HG02642 (cell line): Measurements from ENCODE around the gene BTBD16.

Experiments used
- ATAC-seq: cut with Tn5 transposase; IDR thresholded peaks from one replicate; pipeline ENCODE4 v1.9.1; 2021; ENCODE audit warnings: mild to moderate bottlenecking; ENCODE audit not compliant: unreplicated experiment, poor library complexity

BTBD16 gene

GRCh38 chr10:122246830-122247520 lies 24.1 kb upstream of the BTBD16 start:
- no peak for ATAC-seq

DNA sequence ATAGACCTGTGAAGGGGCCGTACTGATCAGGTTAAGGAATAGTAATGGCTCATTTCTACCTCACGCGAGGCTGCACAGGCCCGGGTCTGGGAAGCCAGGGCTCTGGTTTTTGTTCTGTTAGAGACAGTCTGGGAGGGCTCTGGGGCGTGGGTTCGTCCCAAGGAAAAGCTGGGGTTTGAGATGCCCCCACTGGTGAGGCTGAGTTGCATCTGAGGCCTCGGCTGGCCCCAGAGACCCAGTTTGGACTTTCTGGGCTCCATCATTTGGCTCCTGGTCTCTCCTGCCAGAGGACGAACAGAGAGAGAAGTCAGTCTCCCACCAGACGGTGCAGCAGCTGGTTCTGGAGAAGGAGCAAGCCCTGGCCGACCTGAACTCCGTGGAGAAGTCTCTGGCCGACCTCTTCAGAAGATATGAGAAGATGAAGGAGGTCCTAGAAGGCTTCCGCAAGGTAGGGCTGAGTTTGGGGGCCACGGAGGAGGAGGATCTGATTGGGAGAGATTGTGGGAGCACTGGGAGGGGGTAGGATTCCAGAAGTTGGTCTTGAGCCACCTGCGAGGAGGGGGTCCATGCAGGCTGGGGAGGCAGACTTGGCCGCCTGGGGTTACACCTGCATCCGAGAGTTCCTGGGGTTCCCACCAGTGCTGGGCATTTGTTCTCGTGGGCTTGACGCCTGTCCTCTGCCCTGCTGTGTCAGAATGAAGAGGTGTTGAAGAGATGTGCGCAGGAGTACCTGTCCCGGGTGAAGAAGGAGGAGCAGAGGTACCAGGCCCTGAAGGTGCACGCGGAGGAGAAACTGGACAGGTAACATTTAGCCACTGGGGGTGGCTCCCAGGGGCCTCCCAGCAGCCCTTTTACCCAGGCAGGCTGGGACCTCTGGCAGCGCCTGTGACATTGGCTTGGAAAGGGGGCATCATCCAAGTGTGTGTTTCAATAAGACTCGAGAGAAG lies 22.5 kb upstream of the BTBD16 start:
- ATAC-seq = no peak

- no peak for ATAC-seq
Observed at GRCh38 chr10:122249303-122249850, 21.7 kb upstream of the BTBD16 start.

- no peak for ATAC-seq
Observed at GRCh38 chr10:122249991-122250750, 20.9 kb upstream of the BTBD16 start.

DNA sequence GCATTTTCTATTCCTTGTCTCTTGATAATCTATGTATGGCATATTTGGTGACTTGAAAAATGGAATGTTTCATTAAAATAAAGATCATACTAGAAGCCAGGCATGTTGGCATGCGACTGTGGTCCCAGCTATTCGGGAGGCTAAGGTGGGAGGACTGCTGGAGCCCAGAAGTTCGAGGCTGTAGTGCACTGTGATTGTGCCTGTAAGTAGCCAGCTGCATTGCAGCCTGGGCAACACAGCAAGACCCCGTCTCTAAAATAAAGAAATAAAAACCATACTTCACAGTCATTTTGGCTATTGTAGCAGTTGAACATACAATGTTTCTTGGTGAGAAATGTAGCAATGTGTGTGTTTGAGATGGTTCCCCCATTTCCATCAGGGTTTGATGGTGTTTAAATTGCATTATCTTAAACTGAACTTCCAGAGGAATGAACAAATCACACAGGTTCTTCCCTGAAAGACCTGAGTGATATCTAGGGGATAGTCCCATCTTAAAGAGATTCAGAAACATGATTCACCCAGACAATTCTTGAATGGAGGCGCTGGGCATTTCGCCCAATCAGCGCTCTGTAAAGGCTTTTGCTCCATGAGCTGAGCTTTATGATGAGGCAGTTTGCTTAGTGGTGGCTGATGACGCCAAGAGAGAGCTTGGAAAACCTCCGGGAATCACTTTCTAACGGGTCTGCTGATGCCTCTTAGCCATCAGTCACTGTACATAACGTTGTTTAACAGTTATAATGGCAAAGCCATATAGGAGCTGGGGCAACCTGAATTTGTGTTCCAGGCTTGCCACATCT lies 19.4 kb upstream of the BTBD16 start:
- no peak for ATAC-seq

GRCh38 chr10:122252805-122253204 lies 18.3 kb upstream of the BTBD16 start:
- ATAC-seq = no peak

DNA sequence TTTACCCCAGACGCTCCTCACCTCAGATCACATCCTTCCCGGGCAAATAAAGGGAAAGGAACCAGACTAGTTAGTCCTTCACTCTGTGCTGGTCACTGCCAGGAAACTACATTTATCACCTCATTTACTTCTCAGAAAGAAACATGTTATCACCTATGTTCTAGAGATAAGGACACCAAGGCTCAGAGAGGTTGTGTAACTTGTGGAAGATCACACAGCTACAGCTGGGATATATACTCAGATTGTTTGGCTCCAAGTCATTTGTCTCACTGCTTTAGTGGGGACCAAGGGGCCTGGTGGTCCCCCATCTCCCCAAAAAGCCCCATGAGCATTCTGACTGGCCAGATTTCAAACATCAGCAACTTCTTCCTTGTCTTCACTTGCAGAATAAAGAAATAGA lies 17.5 kb upstream of the BTBD16 start:
- no peak for ATAC-seq

- no peak for ATAC-seq
Observed at GRCh38 chr10:122254831-122255230, 16.3 kb upstream of the BTBD16 start.

GRCh38 chr10:122255509-122256301 lies 15.4 kb upstream of the BTBD16 start:
- no peak for ATAC-seq

DNA sequence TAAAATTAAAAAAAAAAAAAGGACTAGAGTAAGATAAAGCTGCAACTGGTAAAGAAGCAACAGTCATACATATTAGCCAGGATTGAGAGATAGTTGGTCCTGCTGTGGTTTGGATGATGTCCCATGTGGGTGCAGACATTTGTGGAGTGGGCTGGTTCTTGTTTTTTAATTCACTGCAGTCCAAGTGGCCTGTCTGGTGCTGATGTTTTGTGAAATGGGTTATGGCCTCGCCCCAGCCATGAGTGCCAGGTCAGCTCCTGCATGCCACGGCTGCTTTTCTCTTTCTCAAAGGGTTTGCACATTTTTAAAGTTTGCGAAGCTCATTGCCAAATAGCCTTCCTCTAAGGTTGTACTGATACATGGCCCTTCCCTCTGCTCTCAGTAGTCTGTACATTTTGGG lies 14.1 kb upstream of the BTBD16 start:
- no peak for ATAC-seq

- no peak for ATAC-seq
Observed at GRCh38 chr10:122258136-122259074, 12.7 kb upstream of the BTBD16 start.

- ATAC-seq = no peak
Observed at GRCh38 chr10:122259075-122259466, 12.0 kb upstream of the BTBD16 start.

DNA sequence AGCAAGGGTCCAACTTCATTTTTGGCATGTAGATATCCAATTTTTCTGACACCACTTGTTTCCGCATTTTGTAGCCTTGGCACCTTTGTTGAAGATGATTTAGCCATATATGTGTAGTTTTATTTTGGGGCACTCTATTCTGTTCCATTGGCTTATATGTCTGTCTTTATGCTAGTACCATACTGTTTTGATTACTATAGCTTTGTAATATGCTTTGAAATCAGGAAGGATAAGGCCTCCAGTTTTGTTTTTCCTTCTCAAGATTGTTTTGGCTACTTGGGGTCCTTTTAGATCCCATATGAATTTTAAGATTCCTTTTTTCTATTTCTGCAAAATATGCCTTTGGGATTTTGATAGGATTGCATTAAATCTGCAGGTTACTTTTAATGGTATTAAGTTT lies 9.5 kb upstream of the BTBD16 start:
- no peak for ATAC-seq

GRCh38 chr10:122263971-122264370 lies 7.1 kb upstream of the BTBD16 start:
- ATAC-seq = no peak

GRCh38 chr10:122264436-122264835 lies 6.7 kb upstream of the BTBD16 start:
- ATAC-seq = no peak

- ATAC-seq = no peak
Observed at GRCh38 chr10:122264931-122265330, 6.2 kb upstream of the BTBD16 start.

GRCh38 chr10:122265896-122266295 lies 5.2 kb upstream of the BTBD16 start:
- ATAC-seq = no peak
